Measurements from ENCODE around the gene PIH1D1.
"Not testable (repeated sequence)": the region's sequence is repeated elsewhere in the genome, so short reads cannot be mapped to it uniquely, and the experiment has no call there.

Gene PIH1D1

GRCh38 chr19:49453013-49453756 is 1.6 kb upstream of the PIH1D1 start, which contains the start of gene ALDH16A1:
TSS of gene ALDH16A1 (plus strand) at chr19:49453225. CDS start at chr19:49453332, 107 bp downstream.
- DNase-seq, result peak; percentile 98 to 99

DNA sequence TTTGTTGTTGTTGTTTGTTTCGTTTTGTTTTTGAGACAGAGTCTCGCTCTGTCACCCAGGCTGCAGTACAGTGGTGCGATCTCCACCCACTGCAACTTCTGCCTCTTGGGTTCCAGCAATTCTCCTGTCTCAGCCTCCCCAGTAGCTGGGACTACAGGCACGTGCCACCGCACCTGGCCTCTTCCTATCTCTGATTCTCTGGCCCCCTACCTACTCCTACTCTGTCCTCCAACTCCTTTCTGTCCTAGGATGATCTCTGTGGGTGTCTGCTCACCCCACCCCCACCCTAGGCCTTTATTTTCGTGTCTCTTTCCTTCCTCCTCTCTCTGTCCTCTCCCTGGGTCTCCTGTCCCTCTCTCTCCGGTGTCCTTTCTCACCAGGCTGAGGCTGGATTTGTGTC is 1.2 kb downstream of the PIH1D1 start:
- no peak for DNase-seq

GRCh38 chr19:49448432-49448786 is 3.2 kb downstream of the PIH1D1 start:
- DNase-seq, result no peak

GRCh38 chr19:49447485-49448431 is 3.9 kb downstream of the PIH1D1 start:
- no peak for DNase-seq

DNA sequence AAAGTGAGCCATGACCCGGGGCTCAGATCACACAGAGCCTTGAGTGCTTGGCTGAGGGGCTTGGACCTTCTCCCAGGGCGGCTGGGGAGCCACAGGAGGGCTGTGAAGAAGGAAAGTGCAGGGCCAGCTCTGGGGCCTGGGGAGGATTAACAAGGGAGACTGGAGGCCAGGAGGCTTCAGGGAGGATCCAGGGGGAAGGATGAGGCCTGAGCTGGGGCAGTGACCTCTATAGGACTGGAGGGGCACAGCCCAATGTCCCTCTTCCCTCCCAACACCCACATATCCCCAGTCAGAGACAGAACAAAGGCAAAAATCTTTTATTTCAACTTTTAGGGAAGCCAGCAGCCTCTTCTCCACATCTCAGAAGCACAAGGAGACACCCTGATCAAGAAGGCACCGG is 5.6 kb downstream of the PIH1D1 start:
- DNase-seq, result no peak

DNA sequence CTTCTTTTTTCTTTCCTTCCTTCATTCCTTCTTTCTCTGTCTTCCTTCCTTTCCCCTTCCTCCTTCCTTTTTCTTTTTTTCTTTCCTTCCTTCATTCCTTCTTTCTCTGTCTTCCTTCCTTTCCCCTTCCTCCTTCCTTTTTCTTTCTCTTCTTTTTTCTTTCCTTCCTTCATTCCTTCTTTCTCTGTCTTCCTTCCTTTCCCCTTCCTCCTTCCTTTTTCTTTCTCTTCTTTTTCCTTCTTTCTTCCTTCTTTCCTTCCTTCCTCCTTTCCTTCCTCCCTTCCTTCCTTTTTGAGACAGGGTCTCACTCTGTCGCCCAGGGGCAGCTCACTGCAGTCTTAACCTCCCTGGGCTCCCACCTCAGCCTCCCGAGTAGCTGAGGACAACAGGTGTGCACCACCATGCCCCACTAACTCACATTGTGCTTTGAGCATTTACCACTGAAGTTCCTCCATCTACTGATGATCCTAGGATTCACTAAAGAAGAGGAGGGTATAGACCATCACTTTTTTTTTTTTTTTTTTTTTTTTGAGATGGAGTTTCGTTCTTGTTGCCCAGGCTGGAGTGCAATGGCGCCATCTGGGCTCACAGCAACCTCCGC is 7.4 kb downstream of the PIH1D1 start:
- DNase-seq, result not testable (repeated sequence)

DNA sequence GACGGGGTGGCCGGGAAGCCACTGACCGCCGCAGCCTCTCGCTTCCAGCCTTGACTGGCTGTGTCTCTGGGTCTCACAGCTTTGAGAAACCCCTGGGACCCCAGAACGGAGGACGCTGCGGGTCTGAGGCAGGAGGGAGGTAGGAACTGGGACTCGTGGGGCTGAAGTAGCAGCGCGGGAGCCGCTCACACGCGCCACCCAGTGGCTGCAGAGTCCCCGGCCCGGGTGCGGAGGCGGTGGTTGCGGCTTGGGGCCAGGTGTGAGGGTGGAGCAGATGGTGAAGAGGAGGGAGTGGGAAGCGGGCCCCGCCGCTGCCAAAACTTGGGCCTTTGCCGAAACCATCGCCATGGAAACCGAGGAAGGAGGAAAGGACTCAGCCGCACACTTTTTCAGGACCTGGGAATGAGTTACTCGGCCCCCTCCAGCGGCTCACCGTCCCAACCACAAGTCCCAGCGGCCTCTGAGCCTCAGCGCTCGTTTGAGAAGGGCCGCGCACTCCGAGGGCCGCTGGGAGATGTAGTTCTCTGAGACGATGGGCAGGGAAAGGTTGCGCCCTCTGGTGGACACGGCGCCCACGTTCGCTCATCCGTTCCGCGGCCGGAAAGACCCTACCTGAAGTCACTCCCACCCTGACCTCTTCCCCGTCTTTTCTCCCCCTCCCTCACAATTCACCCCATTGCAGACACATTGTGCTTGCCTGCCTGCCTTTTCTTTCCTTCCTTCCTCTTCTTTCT is 8.1 kb downstream of the PIH1D1 start:
- peak; percentile 92 to 95 for DNase-seq

- DNase-seq, result peak; percentile 74 to 81
Measured at GRCh38 chr19:49442771-49443365, 8.7 kb downstream of the PIH1D1 start.

- DNase-seq, result no peak
Measured at GRCh38 chr19:49442354-49442753, 9.3 kb downstream of the PIH1D1 start.

DNA sequence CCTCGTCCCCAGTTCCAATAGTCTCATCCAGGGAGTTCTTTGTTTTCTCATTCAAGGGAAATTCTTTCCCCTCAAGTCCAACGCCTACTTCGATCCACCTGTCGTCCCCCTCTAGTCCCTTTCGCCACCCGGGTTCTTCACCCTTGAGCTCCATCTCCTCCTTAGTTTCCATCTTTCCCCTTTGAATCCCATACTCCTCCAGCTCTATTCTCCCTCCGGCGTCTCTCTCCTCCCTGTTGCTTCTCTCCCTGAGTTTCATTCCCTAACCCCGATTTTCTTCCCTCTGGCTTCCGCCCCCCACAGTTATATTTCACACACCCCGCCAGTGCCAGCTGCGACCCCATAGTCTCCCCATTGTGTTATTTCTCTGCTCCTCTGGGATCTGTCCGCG is 9.7 kb downstream of the PIH1D1 start:
- no peak for DNase-seq

- peak in 1 of 2 donors; percentile 49 for DNase-seq
Measured at GRCh38 chr19:49441210-49441959, 10.2 kb downstream of the PIH1D1 start, which contains the start of gene SLC17A7. TSS of gene SLC17A7 (minus strand) at chr19:49441527. CDS start at chr19:49441379, 148 bp downstream.

DNA sequence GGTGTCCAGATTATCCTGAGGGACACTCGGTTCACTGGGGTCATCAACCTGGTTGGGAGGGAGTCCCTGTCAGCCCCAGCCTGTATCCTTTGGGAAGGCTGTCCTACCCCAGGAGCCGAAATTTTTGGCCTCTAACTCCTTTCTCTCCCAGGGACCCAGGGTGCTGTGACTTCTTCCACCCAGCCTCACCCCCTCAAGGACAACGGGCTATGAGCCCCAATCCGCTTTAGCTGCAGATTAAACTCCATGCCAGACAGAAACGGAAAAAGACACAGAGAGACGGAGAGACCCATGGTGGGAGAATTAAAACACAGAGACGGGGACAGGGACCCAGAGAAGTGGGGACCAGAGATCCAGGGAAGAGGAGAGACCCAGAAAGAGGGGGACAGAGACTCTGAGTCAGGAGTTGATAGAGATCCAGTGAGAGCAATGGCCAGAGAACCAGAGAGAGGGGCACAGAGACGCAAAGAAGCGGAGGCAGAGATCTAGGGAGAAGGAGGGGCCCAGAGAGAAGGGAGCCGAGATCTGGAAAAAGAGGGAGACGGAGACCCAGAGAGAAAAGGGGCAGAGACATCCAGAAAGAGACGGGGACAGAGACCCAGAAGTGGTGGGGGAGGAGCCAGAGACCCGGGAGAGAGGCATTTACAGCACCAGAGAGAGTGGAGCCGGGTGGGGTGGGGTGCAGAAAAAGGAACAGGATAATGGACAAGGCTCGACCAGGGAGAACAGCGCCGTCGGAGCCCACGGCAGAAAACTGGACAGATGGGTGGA is 11.0 kb downstream of the PIH1D1 start:
- DNase-seq, result no peak

DNA sequence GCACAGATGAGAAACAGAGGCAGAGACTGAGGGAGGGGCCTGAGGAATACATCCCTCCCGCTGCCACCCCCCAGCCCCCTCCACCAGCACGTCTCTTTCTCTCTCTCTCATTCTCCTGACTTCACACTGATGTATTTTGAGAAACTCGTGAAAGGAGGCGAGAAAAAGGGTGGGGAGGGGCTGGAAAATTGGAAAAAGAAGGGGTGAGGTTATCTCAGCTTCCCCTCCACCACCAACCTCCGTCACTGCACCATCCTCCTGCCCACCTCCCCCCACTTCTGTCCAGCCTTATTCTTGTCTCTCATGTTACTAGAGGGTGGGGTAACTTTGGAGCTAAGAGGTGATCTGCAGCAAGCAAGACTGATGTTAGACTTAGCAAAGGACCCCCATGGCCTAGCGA is 11.8 kb downstream of the PIH1D1 start:
- no peak for DNase-seq

DNA sequence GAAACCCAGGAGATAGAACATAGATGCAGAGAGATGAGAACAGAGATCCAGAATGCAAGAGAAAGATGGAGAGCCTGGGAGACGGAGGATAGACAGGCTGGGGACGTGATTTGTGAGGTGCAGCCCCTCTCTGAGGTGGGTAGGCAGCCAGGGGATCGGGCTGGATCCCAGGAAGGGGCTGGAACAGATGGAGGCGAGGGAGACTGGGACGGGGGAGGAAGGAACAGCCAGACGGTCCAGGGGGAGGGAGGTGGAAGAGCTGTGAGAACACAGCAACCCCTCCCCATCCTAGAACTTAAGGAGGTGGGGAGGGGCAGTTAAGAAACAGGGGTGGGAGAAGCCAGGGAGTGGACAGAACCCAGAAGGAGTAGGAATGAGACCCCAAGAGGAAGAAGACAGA is 13.4 kb downstream of the PIH1D1 start:
- DNase-seq, result no peak

GRCh38 chr19:49437231-49437630 is 14.4 kb downstream of the PIH1D1 start:
- DNase-seq, result no peak

DNA sequence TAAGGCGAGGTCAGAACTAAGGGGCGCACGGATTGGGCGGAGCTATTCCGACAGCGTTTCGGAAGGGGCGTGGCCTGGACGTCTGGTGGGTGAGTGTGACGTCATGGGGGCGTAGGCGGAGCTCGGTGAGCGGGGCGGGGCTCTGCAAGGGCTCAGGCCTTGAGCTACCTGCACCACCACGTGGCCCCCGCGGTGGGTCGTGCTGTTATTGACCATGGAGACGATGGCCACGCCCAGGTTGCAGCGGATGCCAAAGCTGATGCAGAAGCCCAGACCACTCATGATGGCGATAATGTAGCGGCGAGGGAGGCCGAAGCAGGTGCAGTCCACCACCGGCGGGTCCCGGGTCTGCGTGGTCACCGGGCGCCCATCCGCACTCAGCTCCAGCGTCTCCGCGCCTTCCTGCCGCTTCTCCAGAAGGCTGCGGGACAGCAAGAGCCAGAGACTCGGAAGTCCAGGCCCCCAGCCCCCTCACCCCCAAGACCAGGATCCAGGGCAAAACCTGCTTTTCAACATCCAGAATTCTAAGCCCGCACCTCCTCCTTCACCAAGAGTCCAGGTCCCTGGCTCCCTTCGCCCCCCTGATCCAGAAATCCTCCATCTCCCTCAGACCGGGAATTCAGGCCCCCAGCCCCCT is 15.1 kb downstream of the PIH1D1 start:
- no peak for DNase-seq

DNA sequence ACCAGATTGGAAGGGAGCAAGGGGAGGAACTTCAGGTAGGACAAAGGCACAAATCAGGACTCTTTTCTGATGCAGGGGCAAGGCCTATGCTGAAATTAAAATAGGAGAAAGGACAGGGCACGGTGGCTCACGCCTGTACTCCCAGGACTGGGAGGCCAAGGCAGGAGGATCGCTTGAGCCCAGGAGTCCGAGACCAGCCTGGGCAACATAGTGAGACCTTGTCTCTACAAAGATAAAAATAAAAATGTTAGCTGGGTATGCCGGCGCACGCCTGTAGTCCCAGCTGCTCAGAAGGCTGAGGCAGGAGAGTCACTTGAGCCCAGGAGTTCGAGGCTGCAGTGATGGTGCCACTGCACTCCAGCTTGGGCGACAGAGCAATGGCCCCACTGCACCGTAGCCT is 15.9 kb downstream of the PIH1D1 start:
- no peak for DNase-seq

- DNase-seq, result no peak
Measured at GRCh38 chr19:49434907-49435583, 16.6 kb downstream of the PIH1D1 start.

- DNase-seq, result no peak
Measured at GRCh38 chr19:49433240-49433901, 18.2 kb downstream of the PIH1D1 start.
